GM12878 (cell line): ENCODE results near the gene HSPA1A. TPM values are rescaled to one million over a fixed set of nuclear protein-coding genes. Genes with fewer than 3 reads are reported as not detected.

ENCODE experiments used
- ASH2L ChIP-seq: fragments of 300-600, 200-600 bp; sonication (generic); IDR thresholded peaks from 2 replicates; pipeline ENCODE4 v1.6.1; 2017; ENCODE audit warnings: low read depth, mild to moderate bottlenecking, borderline replicate concordance
- BHLHE40 ChIP-seq, 2 experiments: fragments of 450-650 bp in 1 of 2; IDR thresholded peaks; 2 replicates each; pipeline ENCODE4 v1.6.1; 2011 to 2017; ENCODE audit warnings: low read depth in 2 of 2, borderline replicate concordance in 1 of 2, improper control_type of control experiment in 1 of 2, low read length in 1 of 2, mild to moderate bottlenecking in 1 of 2
- CBFB ChIP-seq: IDR thresholded peaks from 2 replicates; pipeline ENCODE4 v1.6.1; 2016; ENCODE audit warnings: antibody characterized with exemption, low read depth
- EED ChIP-seq: sonication (generic); IDR thresholded peaks from 2 replicates; pipeline ENCODE4 v1.6.1; 2016; ENCODE audit warnings: antibody characterized with exemption, low read depth
- HCFC1 ChIP-seq: fragments of 150-350 bp; IDR thresholded peaks from 2 replicates; pipeline ENCODE4 v1.6.1; 2014; ENCODE audit warnings: low read length
- POLR2A ChIP-seq: IDR thresholded peaks from 2 replicates; pipeline ENCODE4 v1.6.1; 2011; ENCODE audit warnings: low read depth, mild to moderate bottlenecking, low read length
- SIX5 ChIP-seq: IDR thresholded peaks from 2 replicates; pipeline ENCODE4 v1.6.1; 2011; ENCODE audit warnings: mild to moderate bottlenecking, low read depth, low read length, moderate library complexity; ENCODE audit not compliant: severe bottlenecking
- SMARCA5 ChIP-seq: fragments of 450-650 bp; IDR thresholded peaks from 2 replicates; pipeline ENCODE4 v1.6.1; 2017; ENCODE audit warnings: mild to moderate bottlenecking
- SPI1 ChIP-seq: IDR thresholded peaks from 2 replicates; pipeline ENCODE4 v1.6.1; 2011; ENCODE audit warnings: low read depth, mild to moderate bottlenecking, low read length, moderate library complexity, borderline replicate concordance; ENCODE audit not compliant: insufficient read depth
- STAT3 ChIP-seq: IDR thresholded peaks from 2 replicates; pipeline ENCODE4 v1.6.1; 2011; ENCODE audit warnings: low read depth, low read length, improper control_type of control experiment
- TCF3 ChIP-seq: IDR thresholded peaks from 2 replicates; pipeline ENCODE4 v1.6.1; 2012; ENCODE audit warnings: low read depth, mild to moderate bottlenecking, low read length, borderline replicate concordance; ENCODE audit not compliant: insufficient read depth
- ZNF207 ChIP-seq: fragments of 450-650 bp; IDR thresholded peaks from 2 replicates; pipeline ENCODE4 v1.6.1; 2014; ENCODE audit warnings: antibody characterized with exemption, mild to moderate bottlenecking, borderline replicate concordance
- ZNF24 ChIP-seq: fragments of 450-650 bp; IDR thresholded peaks from 2 replicates; pipeline ENCODE4 v1.6.1; 2017; ENCODE audit warnings: antibody characterized with exemption, mild to moderate bottlenecking
- ZZZ3 ChIP-seq: IDR thresholded peaks from 2 replicates; pipeline ENCODE4 v1.6.1; 2011; ENCODE audit warnings: low read depth; ENCODE audit not compliant: control insufficient read depth, insufficient read length
- polyA plus RNA-seq, 11 experiments: library from polyadenylated mRNA; depleted of rRNA in 4 of 11; unstranded in 6 of 11; stranded (reverse) in 5 of 11; fragments of >200 nt; fragmentation: Nextera tagmentation in 4 of 11; fragmentation: Illumina TruSeq in 1 of 11; extraction: Ambion mirVana in 4 of 11; extraction: Trizol in 1 of 11; gene quantifications; 1 replicate in 1 of 11; 2 replicates in 10 of 11; pipeline versions ENCODE4 v1.2.1 to v1.2.3, GENCODE V29; 2011 to 2016; ENCODE audit warnings: inconsistent platforms in 2 of 11, missing spikeins in 2 of 11, low read depth in 1 of 11
- total RNA-seq, 4 experiments: library from RNA; depleted of rRNA in 3 of 4; stranded (reverse); fragments of >200 nt in 3 of 4; fragmentation: Illumina TruSeq in 1 of 4; extraction: Trizol in 1 of 4; gene quantifications; 2 replicates each; pipeline versions ENCODE4 v1.2.1 to v1.2.3, GENCODE V29; 2013 to 2021
- TF ChIP-seq, protein P1 (sequence below): IDR thresholded peaks from 2 replicates; pipeline ENCODE4 v1.6.1; 2011; ENCODE audit warnings: mild to moderate bottlenecking, low read depth, low read length, moderate library complexity; ENCODE audit not compliant: insufficient replicate concordance
- TF ChIP-seq, protein P2 (sequence below): fragments of 450-650 bp; IDR thresholded peaks from 2 replicates; pipeline ENCODE4 v1.6.1; 2018; ENCODE audit warnings: borderline replicate concordance, mild to moderate bottlenecking; ENCODE audit not compliant: partially characterized antibody
- TF ChIP-seq, protein P3 (sequence below): fragments of 450-650 bp; IDR thresholded peaks from 2 replicates; pipeline ENCODE4 v1.6.1; 2014; ENCODE audit warnings: mild to moderate bottlenecking
- TF ChIP-seq, protein P4 (sequence below): IDR thresholded peaks from 2 replicates; pipeline ENCODE4 v1.6.1; 2012; ENCODE audit warnings: low read length, inconsistent platforms
- TF ChIP-seq, protein P5 (sequence below): fragments of 450-650 bp; IDR thresholded peaks from 2 replicates; pipeline ENCODE4 v1.6.1; 2017; ENCODE audit warnings: mild to moderate bottlenecking, moderate library complexity

Gene HSPA1A
- total and polyA plus RNA-seq, 10 of the 15 experiments (the other 5 are each of a cell fraction or from before 2014, with no cell fraction given), result 0.29 to 51.8 (median 17.5) TPM

DNA sequence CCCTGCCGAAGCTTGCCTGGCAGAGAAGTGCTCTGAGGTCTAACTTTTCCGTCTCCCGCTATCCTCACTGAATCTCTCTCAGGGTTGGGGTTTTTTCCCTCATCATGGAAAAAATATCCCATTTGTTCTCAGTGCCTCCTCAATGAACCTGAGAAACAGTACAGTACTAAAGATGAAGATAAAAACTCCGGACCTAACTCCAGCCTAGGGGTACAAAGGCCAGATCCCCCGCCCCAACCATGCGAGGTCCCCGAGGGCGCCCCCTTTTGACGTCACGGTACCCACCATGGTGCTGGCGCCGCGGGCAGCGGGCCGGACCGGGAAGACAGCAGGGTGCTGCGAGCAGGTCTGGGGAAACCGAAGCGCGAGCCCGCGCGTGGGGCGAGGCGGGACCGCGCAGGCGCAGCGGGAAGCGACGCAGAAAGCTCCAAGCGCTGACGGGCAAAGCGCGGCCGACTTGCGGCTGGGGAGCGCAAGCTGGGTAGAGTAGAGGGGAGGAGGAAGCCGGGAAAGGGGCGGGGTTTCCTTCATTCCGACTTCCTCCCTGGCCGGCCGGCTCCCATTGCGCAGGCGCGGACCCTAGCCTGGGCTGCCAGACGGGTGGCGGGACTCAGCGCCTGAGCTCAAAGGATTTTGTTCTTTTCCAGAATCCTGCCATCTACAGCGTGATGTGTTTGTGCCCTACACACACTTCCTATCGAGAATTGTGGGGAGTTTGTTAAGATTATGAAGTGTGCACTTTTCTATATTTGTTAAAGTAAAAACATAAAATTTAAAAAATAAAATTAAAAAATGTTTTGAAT lies 8.7 kb upstream of the HSPA1A start, which contains the start of gene LSM2 (continued):
- TF ChIP-seq, protein P1, sequence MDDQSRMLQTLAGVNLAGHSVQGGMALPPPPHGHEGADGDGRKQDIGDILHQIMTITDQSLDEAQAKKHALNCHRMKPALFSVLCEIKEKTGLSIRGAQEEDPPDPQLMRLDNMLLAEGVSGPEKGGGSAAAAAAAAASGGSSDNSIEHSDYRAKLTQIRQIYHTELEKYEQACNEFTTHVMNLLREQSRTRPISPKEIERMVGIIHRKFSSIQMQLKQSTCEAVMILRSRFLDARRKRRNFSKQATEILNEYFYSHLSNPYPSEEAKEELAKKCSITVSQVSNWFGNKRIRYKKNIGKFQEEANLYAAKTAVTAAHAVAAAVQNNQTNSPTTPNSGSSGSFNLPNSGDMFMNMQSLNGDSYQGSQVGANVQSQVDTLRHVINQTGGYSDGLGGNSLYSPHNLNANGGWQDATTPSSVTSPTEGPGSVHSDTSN, result no peak
- peak; percentile 93 for TF ChIP-seq SPI1
- peak; percentile 38; the same call in 1 of the 2 replicates for TF ChIP-seq ASH2L
- TF ChIP-seq TCF3, result no peak
- TF ChIP-seq STAT3, result no peak
- no peak; the same call in 1 of the 2 replicates for TF ChIP-seq HCFC1
- TF ChIP-seq, protein P2, sequence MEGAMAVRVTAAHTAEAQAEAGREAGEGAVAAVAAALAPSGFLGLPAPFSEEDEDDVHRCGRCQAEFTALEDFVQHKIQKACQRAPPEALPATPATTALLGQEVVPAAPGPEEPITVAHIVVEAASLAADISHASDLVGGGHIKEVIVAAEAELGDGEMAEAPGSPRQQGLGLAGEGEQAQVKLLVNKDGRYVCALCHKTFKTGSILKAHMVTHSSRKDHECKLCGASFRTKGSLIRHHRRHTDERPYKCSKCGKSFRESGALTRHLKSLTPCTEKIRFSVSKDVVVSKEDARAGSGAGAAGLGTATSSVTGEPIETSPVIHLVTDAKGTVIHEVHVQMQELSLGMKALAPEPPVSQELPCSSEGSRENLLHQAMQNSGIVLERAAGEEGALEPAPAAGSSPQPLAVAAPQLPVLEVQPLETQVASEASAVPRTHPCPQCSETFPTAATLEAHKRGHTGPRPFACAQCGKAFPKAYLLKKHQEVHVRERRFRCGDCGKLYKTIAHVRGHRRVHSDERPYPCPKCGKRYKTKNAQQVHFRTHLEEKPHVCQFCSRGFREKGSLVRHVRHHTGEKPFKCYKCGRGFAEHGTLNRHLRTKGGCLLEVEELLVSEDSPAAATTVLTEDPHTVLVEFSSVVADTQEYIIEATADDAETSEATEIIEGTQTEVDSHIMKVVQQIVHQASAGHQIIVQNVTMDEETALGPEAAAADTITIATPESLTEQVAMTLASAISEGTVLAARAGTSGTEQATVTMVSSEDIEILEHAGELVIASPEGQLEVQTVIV, result peak; percentile 18
- TF ChIP-seq ZZZ3, result no peak
- no peak for TF ChIP-seq ZNF207
- TF ChIP-seq, protein P3, sequence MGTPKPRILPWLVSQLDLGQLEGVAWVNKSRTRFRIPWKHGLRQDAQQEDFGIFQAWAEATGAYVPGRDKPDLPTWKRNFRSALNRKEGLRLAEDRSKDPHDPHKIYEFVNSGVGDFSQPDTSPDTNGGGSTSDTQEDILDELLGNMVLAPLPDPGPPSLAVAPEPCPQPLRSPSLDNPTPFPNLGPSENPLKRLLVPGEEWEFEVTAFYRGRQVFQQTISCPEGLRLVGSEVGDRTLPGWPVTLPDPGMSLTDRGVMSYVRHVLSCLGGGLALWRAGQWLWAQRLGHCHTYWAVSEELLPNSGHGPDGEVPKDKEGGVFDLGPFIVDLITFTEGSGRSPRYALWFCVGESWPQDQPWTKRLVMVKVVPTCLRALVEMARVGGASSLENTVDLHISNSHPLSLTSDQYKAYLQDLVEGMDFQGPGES, result no peak
- peak; percentile 72; the same call in 1 of the 2 replicates for TF ChIP-seq SMARCA5
- TF ChIP-seq, protein P4, sequence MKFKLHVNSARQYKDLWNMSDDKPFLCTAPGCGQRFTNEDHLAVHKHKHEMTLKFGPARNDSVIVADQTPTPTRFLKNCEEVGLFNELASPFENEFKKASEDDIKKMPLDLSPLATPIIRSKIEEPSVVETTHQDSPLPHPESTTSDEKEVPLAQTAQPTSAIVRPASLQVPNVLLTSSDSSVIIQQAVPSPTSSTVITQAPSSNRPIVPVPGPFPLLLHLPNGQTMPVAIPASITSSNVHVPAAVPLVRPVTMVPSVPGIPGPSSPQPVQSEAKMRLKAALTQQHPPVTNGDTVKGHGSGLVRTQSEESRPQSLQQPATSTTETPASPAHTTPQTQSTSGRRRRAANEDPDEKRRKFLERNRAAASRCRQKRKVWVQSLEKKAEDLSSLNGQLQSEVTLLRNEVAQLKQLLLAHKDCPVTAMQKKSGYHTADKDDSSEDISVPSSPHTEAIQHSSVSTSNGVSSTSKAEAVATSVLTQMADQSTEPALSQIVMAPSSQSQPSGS, result no peak
- TF ChIP-seq POLR2A, result peak; percentile 92
- TF ChIP-seq SIX5, result no peak
- TF ChIP-seq, protein P5, sequence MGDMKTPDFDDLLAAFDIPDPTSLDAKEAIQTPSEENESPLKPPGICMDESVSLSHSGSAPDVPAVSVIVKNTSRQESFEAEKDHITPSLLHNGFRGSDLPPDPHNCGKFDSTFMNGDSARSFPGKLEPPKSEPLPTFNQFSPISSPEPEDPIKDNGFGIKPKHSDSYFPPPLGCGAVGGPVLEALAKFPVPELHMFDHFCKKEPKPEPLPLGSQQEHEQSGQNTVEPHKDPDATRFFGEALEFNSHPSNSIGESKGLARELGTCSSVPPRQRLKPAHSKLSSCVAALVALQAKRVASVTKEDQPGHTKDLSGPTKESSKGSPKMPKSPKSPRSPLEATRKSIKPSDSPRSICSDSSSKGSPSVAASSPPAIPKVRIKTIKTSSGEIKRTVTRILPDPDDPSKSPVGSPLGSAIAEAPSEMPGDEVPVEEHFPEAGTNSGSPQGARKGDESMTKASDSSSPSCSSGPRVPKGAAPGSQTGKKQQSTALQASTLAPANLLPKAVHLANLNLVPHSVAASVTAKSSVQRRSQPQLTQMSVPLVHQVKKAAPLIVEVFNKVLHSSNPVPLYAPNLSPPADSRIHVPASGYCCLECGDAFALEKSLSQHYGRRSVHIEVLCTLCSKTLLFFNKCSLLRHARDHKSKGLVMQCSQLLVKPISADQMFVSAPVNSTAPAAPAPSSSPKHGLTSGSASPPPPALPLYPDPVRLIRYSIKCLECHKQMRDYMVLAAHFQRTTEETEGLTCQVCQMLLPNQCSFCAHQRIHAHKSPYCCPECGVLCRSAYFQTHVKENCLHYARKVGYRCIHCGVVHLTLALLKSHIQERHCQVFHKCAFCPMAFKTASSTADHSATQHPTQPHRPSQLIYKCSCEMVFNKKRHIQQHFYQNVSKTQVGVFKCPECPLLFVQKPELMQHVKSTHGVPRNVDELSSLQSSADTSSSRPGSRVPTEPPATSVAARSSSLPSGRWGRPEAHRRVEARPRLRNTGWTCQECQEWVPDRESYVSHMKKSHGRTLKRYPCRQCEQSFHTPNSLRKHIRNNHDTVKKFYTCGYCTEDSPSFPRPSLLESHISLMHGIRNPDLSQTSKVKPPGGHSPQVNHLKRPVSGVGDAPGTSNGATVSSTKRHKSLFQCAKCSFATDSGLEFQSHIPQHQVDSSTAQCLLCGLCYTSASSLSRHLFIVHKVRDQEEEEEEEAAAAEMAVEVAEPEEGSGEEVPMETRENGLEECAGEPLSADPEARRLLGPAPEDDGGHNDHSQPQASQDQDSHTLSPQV, result no peak
- 0 out of 2 replicates have a peak, but pooled peaks have one; percentile 42 for TF ChIP-seq CBFB
- no peak for TF ChIP-seq ZNF24
- TF ChIP-seq BHLHE40 (IDR thresholded peaks at IDR 0.05; ENCODE audit: borderline replicate concordance in 1 of 2, low read depth in 2 of 2, low read length in 1 of 2), result peak in 1 of 2 experiments; percentile 40; a peak in 1 of 4 replicates
- peak; percentile 34 for TF ChIP-seq EED
